Progenitor cell of endocrine pancreas (in vitro differentiated cells): ENCODE results near the gene IGSF8. TPM values are rescaled to one million over a fixed set of nuclear protein-coding genes. Genes with fewer than 3 reads are reported as not detected.

Experiments
- DNase-seq: peaks from one replicate; pipeline ENCODE4 v3.0.0; 2021; ENCODE audit warnings: low spot score; ENCODE audit not compliant: unreplicated experiment
- H3K27ac Mint-ChIP-seq: 2 replicates; pipeline ENCODE4 v1.8.0; 2021; ENCODE audit warnings: mild to moderate bottlenecking, moderate library complexity, mixed read lengths
- H3K27me3 Mint-ChIP-seq: 2 replicates; pipeline ENCODE4 v1.8.0; 2021; ENCODE audit warnings: mixed read lengths
- H3K36me3 Mint-ChIP-seq: 2 replicates; pipeline ENCODE4 v1.8.0; 2022; ENCODE audit warnings: mixed read lengths; ENCODE audit not compliant: insufficient read depth
- H3K4me1 Mint-ChIP-seq: 2 replicates; pipeline ENCODE4 v1.8.0; 2021; ENCODE audit warnings: low read depth, mixed read lengths
- H3K4me3 Mint-ChIP-seq: 2 replicates; pipeline ENCODE4 v1.8.0; 2021; ENCODE audit warnings: low read depth, mild to moderate bottlenecking, moderate library complexity, mixed read lengths
- H3K9me3 Mint-ChIP-seq: 2 replicates; pipeline ENCODE4 v1.8.0; 2021; ENCODE audit warnings: low read depth, mixed read lengths
- long read RNA-seq: library from polyadenylated mRNA; unstranded; transcript quantifications from one replicate; pipeline ENCODE4 v2.0.0, GENCODE V29; 2020
- total RNA-seq: library from RNA; stranded (reverse); gene quantifications from 2 replicates; pipeline ENCODE4 v1.2.1, GENCODE V29; 2021
- TF ChIP-seq, protein P1 (sequence below): fragments of 200-600 bp; sonication (generic); IDR thresholded peaks from one replicate; pipeline ENCODE4 v1.5.0; 2021; ENCODE audit warnings: antibody characterized with exemption, mild to moderate bottlenecking; ENCODE audit not compliant: unreplicated experiment

IGSF8 gene, protein sequence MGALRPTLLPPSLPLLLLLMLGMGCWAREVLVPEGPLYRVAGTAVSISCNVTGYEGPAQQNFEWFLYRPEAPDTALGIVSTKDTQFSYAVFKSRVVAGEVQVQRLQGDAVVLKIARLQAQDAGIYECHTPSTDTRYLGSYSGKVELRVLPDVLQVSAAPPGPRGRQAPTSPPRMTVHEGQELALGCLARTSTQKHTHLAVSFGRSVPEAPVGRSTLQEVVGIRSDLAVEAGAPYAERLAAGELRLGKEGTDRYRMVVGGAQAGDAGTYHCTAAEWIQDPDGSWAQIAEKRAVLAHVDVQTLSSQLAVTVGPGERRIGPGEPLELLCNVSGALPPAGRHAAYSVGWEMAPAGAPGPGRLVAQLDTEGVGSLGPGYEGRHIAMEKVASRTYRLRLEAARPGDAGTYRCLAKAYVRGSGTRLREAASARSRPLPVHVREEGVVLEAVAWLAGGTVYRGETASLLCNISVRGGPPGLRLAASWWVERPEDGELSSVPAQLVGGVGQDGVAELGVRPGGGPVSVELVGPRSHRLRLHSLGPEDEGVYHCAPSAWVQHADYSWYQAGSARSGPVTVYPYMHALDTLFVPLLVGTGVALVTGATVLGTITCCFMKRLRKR
- 39.4 and 40.0 TPM in 2 replicates for total RNA-seq
- long read RNA-seq, partial matches to known transcripts, result 0 of 2 reads
- long read RNA-seq, other reads (novel, unspliced or antisense), result 0 of 2 reads

DNA sequence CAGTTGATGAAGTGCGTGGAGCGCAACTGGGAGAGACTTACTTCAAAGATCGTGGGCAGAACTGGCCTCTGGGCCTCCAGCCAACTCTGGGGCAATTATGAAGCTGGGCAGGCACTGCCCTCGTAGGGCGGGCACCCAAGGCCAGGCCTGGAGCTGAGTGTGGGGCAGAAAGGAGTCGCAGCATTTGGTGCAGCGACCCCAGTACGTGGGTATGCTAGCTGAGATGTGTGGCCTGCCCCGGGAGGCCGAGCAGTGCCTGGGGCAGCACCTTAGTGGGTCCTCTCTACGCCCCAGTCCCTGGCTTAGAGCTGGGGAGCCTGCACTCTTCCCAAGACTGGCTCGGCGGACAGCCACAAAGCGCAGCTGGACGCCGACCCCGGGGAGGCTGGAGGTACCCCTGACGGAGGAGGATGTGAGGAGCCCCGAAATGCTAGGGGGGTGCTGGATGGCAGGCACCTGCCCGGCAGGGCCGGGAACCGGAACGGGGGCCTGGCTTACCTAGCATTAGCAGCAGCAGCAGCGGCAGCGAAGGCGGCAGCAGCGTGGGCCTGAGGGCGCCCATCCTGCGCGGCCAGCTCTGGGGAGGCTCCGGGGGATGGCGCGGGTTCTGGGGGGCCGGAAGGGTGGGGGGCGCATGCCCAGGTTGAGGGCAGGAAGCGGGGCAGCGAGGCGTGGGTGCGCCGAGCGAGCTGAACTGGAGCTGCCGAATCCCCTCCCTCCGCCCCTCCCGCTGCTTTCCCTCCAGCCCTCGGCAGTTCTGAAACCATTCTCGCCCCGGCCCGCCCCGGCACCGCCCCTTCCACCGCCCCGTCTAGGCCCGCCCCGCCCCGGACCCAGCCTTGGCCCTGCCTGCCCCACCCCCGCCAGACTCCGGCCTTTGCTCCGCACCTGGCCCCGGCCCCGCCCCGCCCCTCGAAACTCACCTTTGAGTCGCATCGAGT, at the start of gene IGSF8:
TSS of gene IGSF8 (minus strand) at position 709 of the 941 bp plus-strand sequence. CDS start at position 562, 147 bp downstream.
- Mint-ChIP-seq H3K4me1 (peaks cover 19% of the 10 kb centered on the region), H3K4me3 (peak within 1 kb of the TSS; percentile 79), H3K27me3 (peaks cover 10% of the 10 kb centered on the region), H3K27ac (peak within 1 kb of the TSS; percentile 95), H3K9me3 (no peaks in the 10 kb centered on the region), H3K36me3 (no peaks in the 10 kb centered on the region)
- DNase-seq, result peak; percentile 90
- TF ChIP-seq, protein P1, sequence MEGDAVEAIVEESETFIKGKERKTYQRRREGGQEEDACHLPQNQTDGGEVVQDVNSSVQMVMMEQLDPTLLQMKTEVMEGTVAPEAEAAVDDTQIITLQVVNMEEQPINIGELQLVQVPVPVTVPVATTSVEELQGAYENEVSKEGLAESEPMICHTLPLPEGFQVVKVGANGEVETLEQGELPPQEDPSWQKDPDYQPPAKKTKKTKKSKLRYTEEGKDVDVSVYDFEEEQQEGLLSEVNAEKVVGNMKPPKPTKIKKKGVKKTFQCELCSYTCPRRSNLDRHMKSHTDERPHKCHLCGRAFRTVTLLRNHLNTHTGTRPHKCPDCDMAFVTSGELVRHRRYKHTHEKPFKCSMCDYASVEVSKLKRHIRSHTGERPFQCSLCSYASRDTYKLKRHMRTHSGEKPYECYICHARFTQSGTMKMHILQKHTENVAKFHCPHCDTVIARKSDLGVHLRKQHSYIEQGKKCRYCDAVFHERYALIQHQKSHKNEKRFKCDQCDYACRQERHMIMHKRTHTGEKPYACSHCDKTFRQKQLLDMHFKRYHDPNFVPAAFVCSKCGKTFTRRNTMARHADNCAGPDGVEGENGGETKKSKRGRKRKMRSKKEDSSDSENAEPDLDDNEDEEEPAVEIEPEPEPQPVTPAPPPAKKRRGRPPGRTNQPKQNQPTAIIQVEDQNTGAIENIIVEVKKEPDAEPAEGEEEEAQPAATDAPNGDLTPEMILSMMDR, result no peak

DNA sequence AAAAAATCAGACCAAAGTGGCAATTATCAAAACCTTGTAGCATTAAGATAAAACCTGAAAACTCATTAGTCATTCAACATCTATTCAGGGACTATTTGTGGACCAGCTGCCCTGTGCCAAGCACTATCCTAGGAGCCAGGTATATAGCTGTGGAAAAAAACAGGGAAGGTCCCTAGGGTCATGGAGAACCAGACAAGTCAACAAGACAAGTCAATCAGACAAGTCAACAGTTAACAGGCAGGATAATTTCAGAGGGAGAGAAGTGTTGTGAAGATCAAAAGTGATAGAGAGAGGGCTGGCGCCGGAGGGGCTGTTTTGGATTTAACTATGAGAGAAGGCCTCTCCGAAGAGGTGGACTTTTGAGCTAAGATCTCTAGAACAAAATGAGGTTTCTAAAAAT, 49.7 kb upstream of the IGSF8 start:
- no peaks in the 10 kb centered on the region for H3K36me3 Mint-ChIP-seq
- H3K9me3 Mint-ChIP-seq, result no peaks in the 10 kb centered on the region
- TF ChIP-seq, protein P1, result no peak
- no peaks in the 10 kb centered on the region for H3K27me3 Mint-ChIP-seq
- H3K4me1 Mint-ChIP-seq, result no peaks in the 10 kb centered on the region
- no peak overlapping the region for H3K4me3 Mint-ChIP-seq
- DNase-seq, result no peak
- H3K27ac Mint-ChIP-seq, result no peak overlapping the region

DNA sequence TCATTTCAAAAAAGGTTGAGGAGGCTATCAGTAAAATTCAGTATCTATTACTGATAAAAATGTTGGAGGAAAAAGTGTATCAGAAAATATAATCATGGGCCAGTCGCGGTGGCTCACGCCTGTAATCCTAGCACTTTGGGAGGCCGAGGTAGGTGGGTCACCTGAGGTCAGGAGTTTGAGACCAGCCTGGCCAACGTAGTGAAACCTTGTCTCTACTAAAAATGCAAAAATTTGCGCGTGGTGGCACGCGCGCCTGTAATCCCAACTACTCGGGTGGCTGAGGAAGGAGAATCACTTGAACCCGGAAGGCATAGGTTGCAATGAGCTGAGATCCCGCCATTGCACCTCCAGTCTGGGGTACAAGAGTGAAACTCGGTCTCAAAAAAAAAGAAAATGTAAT, 47.7 kb upstream of the IGSF8 start:
- TF ChIP-seq, protein P1, result no peak
- Mint-ChIP-seq H3K9me3 (no peaks in the 10 kb centered on the region), H3K4me1 (no peaks in the 10 kb centered on the region), H3K36me3 (no peaks in the 10 kb centered on the region), H3K27ac (no peak overlapping the region), H3K27me3 (peaks cover 8% of the 10 kb centered on the region), H3K4me3 (no peak overlapping the region)
- no peak for DNase-seq

DNA sequence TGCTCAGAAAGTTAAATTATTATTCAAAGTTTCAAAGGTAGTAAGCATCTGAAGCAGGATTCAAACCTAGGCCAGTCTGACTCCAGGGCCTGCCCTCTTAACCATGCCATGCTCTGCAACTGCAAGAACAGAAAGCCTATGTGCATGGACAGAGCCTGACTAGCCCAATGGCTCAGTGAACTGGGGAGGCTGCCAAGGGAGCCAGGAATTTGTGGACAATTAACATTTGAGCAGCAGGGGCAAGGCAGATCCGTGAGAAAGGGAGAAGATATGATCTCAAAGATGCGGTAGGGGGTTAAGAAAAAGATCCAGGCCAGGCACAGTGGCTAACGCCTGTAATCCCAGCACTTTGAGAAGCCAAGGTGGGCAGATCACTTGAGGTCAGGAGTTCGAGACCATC, 46.5 kb upstream of the IGSF8 start:
- no peak for DNase-seq
- no peaks in the 10 kb centered on the region for H3K9me3 Mint-ChIP-seq

More for the DNA sequence above, 46.5 kb upstream of the IGSF8 start:
- Mint-ChIP-seq H3K36me3 (no peaks in the 10 kb centered on the region), H3K4me3 (no peak overlapping the region), H3K27me3 (peaks cover 9% of the 10 kb centered on the region), H3K4me1 (no peaks in the 10 kb centered on the region), H3K27ac (peak overlapping the region; percentile 10)
- TF ChIP-seq, protein P1, result no peak
